ENCODE measurements around the gene CYP19A1.

The CYP19A1 gene

DNA sequence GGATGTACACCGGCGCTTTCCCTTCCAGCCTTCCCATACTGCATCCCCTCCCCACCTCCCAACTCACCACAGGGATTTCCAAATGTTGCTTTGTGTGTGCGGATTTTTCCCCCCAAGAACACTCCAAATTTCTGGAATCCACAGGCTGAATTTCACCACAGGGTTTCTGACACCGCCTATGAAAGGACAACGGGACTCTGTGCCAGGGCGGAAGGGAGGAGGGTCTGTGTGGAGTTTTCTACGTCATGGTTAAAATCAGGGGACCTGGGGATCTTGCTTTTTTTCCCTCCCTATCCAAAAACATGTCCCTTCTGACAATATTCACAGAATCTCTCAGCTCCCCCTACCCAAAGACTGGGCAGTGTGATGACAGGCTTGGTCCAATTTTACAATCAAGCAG, 14.6 kb downstream of the CYP19A1 start:
- no peak for DNase-seq (ENCODE audit: low read depth)

DNA sequence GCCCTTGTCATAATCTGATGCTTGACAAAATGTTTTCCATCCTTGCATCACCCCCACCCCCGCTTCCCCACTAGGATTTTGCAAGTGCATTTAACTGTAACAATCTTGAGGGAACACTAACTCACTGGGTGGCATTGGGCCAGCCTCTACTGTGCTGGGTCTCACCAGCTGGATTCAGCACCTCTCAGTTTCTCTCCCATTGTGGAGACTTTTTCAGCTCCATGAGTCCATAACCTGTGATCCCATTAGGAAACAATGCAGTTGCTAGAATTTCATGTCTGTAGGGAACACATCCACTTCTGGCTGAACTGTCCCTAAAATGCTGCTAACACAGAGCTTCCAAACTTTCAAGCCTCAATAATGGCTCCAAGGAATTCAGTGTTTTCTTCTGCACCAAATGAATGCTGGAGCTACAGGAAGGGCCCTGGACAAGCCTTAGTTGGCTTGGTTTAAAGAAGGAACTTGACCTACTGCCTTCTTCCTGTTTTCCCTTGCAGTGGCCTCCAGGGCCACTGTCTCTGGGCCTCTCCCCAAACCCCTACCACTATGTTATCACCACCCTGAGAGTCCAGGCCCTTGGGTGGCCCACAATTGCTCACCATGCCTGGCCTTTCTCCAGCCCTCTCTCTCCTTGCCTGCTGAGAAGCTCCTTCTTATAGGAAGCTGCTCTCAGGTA, 15.6 kb downstream of the CYP19A1 start:
- DNase-seq (ENCODE audit: low read depth) = no peak

GRCh38 chr15:51321316-51321715, 17.1 kb downstream of the CYP19A1 start:
- DNase-seq (ENCODE audit: low read depth) = no peak

DNA sequence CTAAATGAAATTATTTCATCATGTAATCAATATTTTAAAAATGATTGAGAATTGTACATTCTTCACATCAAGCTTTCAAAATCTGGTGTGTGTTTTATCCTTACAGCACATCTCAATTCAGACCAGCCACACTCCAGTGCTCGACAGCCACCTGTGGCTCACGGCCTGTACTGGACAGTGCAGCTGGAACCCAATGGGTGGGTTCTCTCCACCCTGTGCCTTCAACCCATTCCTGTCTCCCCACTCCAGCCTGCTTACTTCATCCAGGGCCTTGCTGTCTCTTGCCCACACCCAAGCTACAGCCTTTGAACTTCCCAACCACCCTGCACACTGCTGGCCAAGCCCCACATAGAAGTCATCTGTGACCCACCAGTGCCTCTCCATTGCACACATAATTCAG, 17.6 kb downstream of the CYP19A1 start:
- no peak for DNase-seq (ENCODE audit: low read depth)

DNA sequence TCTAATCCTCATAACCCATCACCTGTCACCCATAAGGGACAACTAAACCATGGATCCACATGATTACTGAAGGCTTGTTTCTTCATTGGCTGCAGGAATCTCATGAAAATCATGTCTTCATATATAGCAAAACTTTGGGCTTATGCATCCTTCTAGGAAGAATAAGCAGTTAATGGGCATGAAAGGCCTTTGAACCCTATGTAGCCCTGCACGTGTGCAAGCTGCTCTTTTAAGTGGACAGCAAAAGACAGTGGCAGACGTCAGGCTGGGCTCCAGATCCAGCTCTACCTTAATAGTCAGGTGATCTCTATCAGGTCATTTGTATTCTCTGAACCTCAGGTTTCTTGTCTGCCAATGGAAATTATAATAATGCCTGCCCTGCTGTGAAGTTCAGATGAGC, 18.9 kb downstream of the CYP19A1 start:
- no peak for DNase-seq (ENCODE audit: low read depth)

GRCh38 chr15:51318382-51319150, 19.8 kb downstream of the CYP19A1 start:
- no peak for DNase-seq (ENCODE audit: low read depth)

DNA sequence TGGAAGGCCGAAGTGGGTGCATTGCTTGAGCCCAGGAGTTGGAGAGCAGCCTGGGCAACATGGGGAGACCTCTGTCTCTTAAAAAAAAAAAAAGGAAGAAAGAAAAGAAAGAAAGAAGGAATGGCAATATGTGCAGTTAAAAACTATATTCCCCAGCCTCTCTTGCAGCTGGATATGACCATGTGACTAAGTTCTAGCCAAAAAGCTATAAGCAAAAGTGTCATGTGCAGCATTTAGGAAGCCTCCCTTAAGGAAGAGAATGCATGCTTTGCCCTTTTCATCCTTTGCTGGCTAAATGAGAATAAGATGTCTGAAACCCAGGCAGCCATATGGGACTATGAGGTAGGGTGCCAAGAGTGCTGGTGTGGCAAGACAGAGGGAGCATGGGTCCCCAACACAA, 21.8 kb downstream of the CYP19A1 start:
- DNase-seq (ENCODE audit: low read depth) = no peak

- DNase-seq (ENCODE audit: low read depth) = no peak
Measured at GRCh38 chr15:51315726-51316125, 22.7 kb downstream of the CYP19A1 start.

DNA sequence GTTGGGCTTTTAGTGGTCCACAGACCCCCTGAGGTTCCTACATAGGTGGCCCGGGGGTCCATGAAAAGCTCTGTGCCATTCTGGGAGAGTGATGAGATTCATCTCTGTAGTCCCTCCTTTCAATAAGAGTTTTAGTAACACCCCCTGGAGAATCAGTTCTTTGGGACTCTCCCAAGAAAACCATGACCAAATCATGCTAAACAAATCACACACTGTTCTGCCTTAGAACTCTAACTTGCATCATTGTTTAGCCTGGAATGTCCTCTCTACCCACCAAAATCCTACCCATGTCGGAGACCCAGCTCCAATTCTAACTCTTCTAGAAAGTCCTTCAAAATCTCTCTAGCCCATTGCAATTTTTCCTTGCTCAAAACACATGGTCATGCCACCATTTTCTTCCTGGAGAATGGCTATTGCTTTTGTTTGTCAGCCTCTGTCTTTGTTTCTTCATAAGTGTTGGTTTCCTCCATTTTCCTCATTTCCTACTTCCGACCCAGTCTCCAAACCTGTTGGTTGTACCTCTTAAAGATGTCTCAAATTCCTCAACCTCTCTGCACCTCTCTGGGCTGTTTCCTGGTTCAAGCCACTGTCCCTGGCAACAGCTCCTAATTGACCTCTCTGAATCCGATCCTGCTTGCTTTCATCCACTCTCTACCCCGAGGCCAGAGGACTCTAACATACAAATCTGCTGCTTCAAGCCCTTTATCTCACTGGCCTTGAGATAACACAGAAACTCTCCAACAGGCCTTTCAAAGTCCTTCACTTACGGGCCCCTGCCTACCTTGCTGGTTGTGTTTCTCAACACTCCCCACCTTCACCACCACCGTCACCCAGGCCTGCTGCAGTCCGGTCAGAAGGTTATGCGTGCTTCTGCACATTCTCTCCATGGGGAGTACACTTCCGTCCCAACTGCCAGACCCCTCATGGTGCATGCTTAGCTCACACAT, 23.7 kb downstream of the CYP19A1 start:
- no peak for DNase-seq (ENCODE audit: low read depth)

- no peak for DNase-seq (ENCODE audit: low read depth)
Measured at GRCh38 chr15:51313644-51314280, 24.6 kb downstream of the CYP19A1 start.

DNA sequence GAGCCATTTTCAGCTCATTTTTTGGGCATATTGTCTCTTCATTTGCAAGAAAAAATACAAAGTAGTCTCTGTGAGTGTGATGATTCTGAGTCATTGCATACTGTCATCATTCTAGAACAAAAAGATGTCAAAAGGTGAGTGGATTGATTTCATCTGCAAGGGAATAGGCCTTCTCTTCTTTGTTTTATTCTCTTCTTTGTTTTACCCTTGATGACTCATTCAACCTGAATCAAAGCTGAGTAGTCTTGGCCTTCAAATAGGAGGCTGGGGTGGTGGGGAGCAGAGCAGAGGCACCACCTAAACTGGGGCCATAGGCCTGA, 25.4 kb downstream of the CYP19A1 start:
- no peak for DNase-seq (ENCODE audit: low read depth)

- DNase-seq (ENCODE audit: low read depth) = no peak
Measured at GRCh38 chr15:51312166-51313073, 26.0 kb downstream of the CYP19A1 start.

GRCh38 chr15:51311510-51311909, 26.9 kb downstream of the CYP19A1 start:
- DNase-seq (ENCODE audit: low read depth) = no peak

- DNase-seq (ENCODE audit: low read depth) = no peak
Measured at GRCh38 chr15:51310064-51310463, 28.3 kb downstream of the CYP19A1 start.

GRCh38 chr15:51307811-51308210, 30.6 kb downstream of the CYP19A1 start:
- DNase-seq (ENCODE audit: low read depth) = no peak

- no peak for DNase-seq (ENCODE audit: low read depth)
Measured at GRCh38 chr15:51307325-51307724, 31.1 kb downstream of the CYP19A1 start.

GRCh38 chr15:51303462-51303980, 34.9 kb downstream of the CYP19A1 start:
- DNase-seq (ENCODE audit: low read depth) = no peak

DNA sequence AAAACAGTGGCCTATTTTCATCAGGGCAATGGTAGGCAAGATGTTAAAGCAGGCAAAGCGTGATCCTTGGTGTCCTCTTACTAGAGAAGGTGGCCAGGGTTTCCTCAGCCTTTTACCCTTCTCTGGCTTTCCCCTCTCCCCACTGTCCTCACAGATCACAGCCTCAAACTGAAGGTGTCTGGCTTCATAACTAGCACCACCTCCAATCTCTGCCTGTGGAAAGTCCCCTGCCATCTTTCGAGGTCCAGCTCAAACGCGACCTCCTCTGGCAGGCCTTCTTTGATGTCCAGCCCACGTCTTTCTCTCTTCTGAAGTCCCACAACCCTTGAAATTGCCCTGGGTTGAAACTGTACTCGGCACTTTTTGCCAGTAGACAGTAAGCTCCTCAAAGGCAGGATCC, 35.9 kb downstream of the CYP19A1 start:
- DNase-seq (ENCODE audit: low read depth) = no peak

DNA sequence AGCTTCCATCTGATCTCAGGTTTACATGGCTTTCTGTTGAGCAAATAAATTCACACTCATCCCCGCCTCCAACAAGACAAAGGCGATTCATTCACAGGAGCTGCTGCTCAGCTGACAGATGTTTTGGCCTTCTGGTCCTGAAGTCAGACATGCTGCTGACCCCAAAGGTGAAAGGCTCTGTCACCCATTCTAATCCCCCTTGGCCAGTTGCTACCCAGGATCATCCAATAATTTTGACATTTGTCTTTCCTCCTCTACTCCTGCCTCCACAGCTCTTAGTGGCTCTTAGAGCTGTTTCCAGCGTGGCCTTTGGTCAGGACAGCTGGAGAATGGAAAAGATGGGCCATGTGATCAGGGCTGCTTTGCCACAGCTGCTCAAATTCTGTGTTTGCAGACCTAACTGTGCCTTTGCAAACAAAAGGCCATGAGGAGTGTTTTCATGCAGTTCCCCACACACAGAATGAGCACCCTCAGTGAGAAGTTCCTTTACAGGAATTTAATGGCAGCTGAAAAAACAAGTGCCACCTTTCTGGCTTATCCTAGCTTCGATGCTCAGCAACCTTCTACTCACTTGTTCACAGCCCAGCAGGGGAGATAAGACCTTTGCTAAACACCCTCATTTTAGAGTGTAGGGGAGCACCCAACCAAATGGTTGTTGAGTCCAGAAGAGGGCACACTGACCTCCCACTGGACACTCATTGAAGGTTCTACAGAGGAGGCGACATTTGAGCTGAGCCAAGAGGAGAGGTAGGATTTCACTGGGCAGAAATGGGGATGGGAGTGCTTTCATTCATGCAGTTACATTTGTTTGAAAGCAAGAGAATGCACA, 39.0 kb downstream of the CYP19A1 start:
- DNase-seq (ENCODE audit: low read depth) = no peak

DNA sequence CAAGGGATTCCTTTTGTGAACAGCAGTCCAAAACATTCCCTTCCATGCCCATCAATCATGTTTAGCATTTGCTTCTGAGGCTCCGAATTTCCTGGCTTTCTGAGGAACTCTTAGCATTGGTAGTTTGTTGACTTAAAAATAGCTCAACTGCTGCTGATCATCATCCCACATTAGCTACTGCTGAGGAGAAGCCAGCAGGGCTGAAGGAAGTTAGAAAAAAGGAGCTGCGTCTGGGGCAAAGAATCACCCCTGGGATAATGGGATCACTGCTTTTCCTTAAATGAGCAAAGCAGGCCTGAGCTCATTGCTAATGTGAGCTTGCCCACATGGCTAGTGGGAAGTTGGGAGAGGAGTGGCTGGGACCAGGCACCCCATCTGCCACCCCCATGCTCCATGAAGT, 39.8 kb downstream of the CYP19A1 start:
- no peak for DNase-seq (ENCODE audit: low read depth)
